Calu3 (cell line): Measurements from ENCODE around the gene DDA1. TPM values are rescaled to one million over a fixed set of nuclear protein-coding genes. Genes with fewer than 3 reads are reported as not detected.
"Not testable (repeated sequence)": the region's sequence is repeated elsewhere in the genome, so short reads cannot be mapped to it uniquely, and the experiment has no call there.

Experiments used
- BruUV-seq: library from RNA; stranded (reverse); fragments of 400-500 nt; replicated peaks from 2 replicates; lab custom pipeline; 2021; lab: Mats Ljungman, UMichigan
- CTCF ChIA-PET: fragments of 300-600 bp; sonication (Branson Sonifier 250); formaldehyde crosslinking; loops from one replicate; lab custom pipeline; 2022; ENCODE audit warnings: antibody characterized with exemption; lab: Charles Lee
- DNase-seq: peaks from one replicate; pipeline ENCODE4 v3.0.0; 2022
- H3K27ac Mint-ChIP-seq: one replicate; pipeline ENCODE4 v1.8.0; 2022; ENCODE audit warnings: mixed read lengths; ENCODE audit not compliant: unreplicated experiment
- H3K27me3 Mint-ChIP-seq: one replicate; pipeline ENCODE4 v1.8.0; 2022; ENCODE audit warnings: mixed read lengths; ENCODE audit not compliant: unreplicated experiment
- H3K36me3 Mint-ChIP-seq: one replicate; pipeline ENCODE4 v1.8.0; 2022; ENCODE audit warnings: mild to moderate bottlenecking, moderate library complexity, mixed read lengths; ENCODE audit not compliant: insufficient read depth, unreplicated experiment
- H3K4me1 Mint-ChIP-seq: one replicate; pipeline ENCODE4 v1.8.0; 2022; ENCODE audit warnings: mild to moderate bottlenecking, low read depth, mixed read lengths; ENCODE audit not compliant: unreplicated experiment
- H3K4me3 Mint-ChIP-seq: one replicate; pipeline ENCODE4 v1.8.0; 2022; ENCODE audit warnings: mild to moderate bottlenecking, low read depth, moderate library complexity, mixed read lengths; ENCODE audit not compliant: unreplicated experiment
- H3K9me3 Mint-ChIP-seq: one replicate; pipeline ENCODE4 v1.8.0; 2022; ENCODE audit warnings: low read depth, mixed read lengths; ENCODE audit not compliant: unreplicated experiment
- CTCF ChIP-seq: fragments of 200-600 bp; IDR thresholded peaks from one replicate; pipeline ENCODE4 v1.8.0; 2022; ENCODE audit warnings: antibody characterized with exemption; ENCODE audit not compliant: unreplicated experiment
- intact Hi-C: fragments of 100-400 bp; cut with micrococcal nuclease; formaldehyde crosslinking; loops from one replicate; pipeline ENCODE4 v1.10.0; 2022; ENCODE audit not compliant: unreplicated experiment
- total RNA-seq: library from RNA; stranded (reverse); gene quantifications from 2 replicates; pipeline ENCODE4 v1.2.3, GENCODE V29; 2022

The DDA1 gene
- total RNA-seq, 1 experiment from 2014 or later = 50.8 TPM

- intact Hi-C loops = loop anchor here (2.0 kb wide), 1 partner anchor 94 kb away; no protein-coding TSS in a partner anchor
Measured at GRCh38 chr19:17292301-17293074, 16.9 kb upstream of the DDA1 start.

GRCh38 chr19:17293605-17294004 lies 15.8 kb upstream of the DDA1 start:
- DNase-seq = no peak
- Mint-ChIP-seq H3K9me3 (no peaks in the 10 kb centered on the region), H3K27me3 (no peaks in the 10 kb centered on the region), H3K4me3 (no peak overlapping the region), H3K27ac (no peak overlapping the region), H3K4me1 (no peaks in the 10 kb centered on the region), H3K36me3 (peaks cover 11% of the 10 kb centered on the region)
- intact Hi-C loops = loop anchor here (2.0 kb wide), 1 partner anchor 93 kb away; no protein-coding TSS in a partner anchor
- TF ChIP-seq CTCF = no peak
- no TSS peak for BruUV-seq
- CTCF ChIA-PET = interaction anchor here (0.6 to 1.0 kb wide), 4 partner anchors 12 to 148 kb away, joined by 3 to 4 read pairs (median 3); partner anchors contain the start of gene MRPL34

More at GRCh38 chr19:17292301-17293074, 16.9 kb upstream of the DDA1 start:
- Mint-ChIP-seq H3K27ac (no peak overlapping the region), H3K9me3 (no peaks in the 10 kb centered on the region), H3K36me3 (peaks cover 11% of the 10 kb centered on the region), H3K27me3 (no peaks in the 10 kb centered on the region), H3K4me3 (peak overlapping the region; percentile 73), H3K4me1 (no peaks in the 10 kb centered on the region)
- CTCF ChIA-PET = interaction anchor here (0.8 to 1.2 kb wide), 4 partner anchors 13 to 127 kb away, joined by 3 to 4 read pairs (median 3); partner anchors contain the start of genes MRPL34 and MVB12A
- BruUV-seq = no TSS peak
- peak; percentile 87 for DNase-seq
- TF ChIP-seq CTCF = peak; percentile 37

GRCh38 chr19:17294051-17294891 lies 15.1 kb upstream of the DDA1 start:
- CTCF ChIA-PET = no interaction called here
- H3K27me3 Mint-ChIP-seq = no peaks in the 10 kb centered on the region
- no peak for TF ChIP-seq CTCF
- DNase-seq = peak; percentile 50
- no peak overlapping the region for H3K27ac Mint-ChIP-seq
- H3K4me3 Mint-ChIP-seq = no peak overlapping the region
- intact Hi-C loops = no loop called here
- no peaks in the 10 kb centered on the region for H3K9me3 Mint-ChIP-seq
- H3K4me1 Mint-ChIP-seq = no peaks in the 10 kb centered on the region
- BruUV-seq = no TSS peak
- H3K36me3 Mint-ChIP-seq = peaks cover 11% of the 10 kb centered on the region

GRCh38 chr19:17295551-17295950 lies 13.8 kb upstream of the DDA1 start:
- BruUV-seq, H3K4me3 Mint-ChIP-seq, H3K4me1 Mint-ChIP-seq, H3K27me3 Mint-ChIP-seq, DNase-seq, CTCF ChIA-PET, intact Hi-C loops, H3K27ac Mint-ChIP-seq, H3K9me3 Mint-ChIP-seq: not testable (repeated sequence)
- peaks cover 11% of the 10 kb centered on the region for H3K36me3 Mint-ChIP-seq
